Muscle layer of colon (tissue), 2 donors: ENCODE results near the gene DSEL.

ENCODE experiments used
- H3K27ac ChIP-seq: one replicate; pipeline ENCODE4 v1.7.0; 2013; ENCODE audit warnings: low read depth, mild to moderate bottlenecking, low read length, moderate library complexity
- H3K27me3 ChIP-seq, 2 donors: one replicate each; pipeline ENCODE4 v1.7.0; 2013; ENCODE audit warnings: low read length in 2 of 2, mild to moderate bottlenecking in 2 of 2; ENCODE audit not compliant: insufficient read depth in 2 of 2, control insufficient read depth in 1 of 2
- H3K36me3 ChIP-seq: one replicate; pipeline ENCODE4 v1.7.0; 2013; ENCODE audit warnings: mild to moderate bottlenecking, low read length; ENCODE audit not compliant: insufficient read depth
- H3K4me1 ChIP-seq: one replicate; pipeline ENCODE4 v1.7.0; 2013; ENCODE audit warnings: mild to moderate bottlenecking, low read length; ENCODE audit not compliant: insufficient read depth
- H3K4me3 ChIP-seq, 2 donors: one replicate each; pipeline ENCODE4 v1.7.0; 2013; ENCODE audit warnings: low read length in 2 of 2, low read depth in 1 of 2, mild to moderate bottlenecking in 1 of 2, moderate library complexity in 1 of 2
- H3K9ac ChIP-seq: one replicate; pipeline ENCODE4 v1.7.0; 2013; ENCODE audit warnings: low read length
- H3K9me3 ChIP-seq: one replicate; pipeline ENCODE4 v1.7.0; 2013; ENCODE audit warnings: mild to moderate bottlenecking, low read length
- donor health status: abdominal sarcoma.
- donor health status: Adenocarcinoma of cecum.

Gene DSEL

GRCh38 chr18:67516539-67517443, at the start of gene DSEL:
Gene DSEL, minus strand, starts transcription at chr18:67516720. Its CDS starts 2,112 bp downstream, at chr18:67514608.
- H3K4me1 ChIP-seq: peaks cover 32% of the 10 kb centered on the region
- no peaks in the 10 kb centered on the region for H3K36me3 ChIP-seq
- H3K4me3 ChIP-seq: peak within 1 kb of the TSS; percentile 73 to 92
- H3K27me3 ChIP-seq: no peaks in the 10 kb centered on the region
- peak within 1 kb of the TSS; percentile 85 for H3K27ac ChIP-seq
- H3K9ac ChIP-seq: peak within 1 kb of the TSS; percentile 42
- no peaks in the 10 kb centered on the region for H3K9me3 ChIP-seq

- Histone ChIP-seq H3K4me1 (no peaks in the 10 kb centered on the region), H3K9ac (no peak overlapping the region), H3K4me3 (no peak overlapping the region)
Observed at GRCh38 chr18:67553437-67553836, 36.9 kb upstream of the DSEL start.

DNA sequence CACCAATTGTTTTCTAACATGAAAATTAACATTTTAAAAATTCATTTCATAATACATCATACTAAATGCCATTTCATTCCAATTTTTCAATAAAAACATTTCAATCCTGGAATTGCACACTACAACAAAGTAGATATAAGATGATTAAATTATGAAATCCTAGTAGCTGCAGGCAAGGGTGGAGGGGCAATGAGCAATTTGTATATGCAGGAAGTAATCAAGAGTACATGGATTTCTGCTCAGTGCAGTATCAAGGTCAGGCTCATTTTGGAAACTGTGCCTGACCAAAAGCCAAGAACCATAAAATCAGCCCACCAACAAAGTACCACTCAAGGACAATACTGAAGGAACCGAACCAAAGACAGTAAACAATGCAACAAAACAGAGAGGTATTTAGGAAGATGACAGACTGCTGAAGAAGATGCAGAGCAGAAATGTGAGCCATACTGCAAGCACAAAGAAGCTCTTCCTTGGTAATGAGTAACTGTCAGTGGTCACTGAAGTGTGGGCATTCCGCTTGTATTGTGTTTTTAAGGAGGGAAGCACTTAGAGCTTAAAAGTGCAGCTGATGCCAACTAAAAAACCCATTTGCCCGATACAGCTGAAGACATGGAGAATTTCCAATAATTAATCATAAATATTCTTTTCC, 34.5 kb upstream of the DSEL start:
- Histone ChIP-seq H3K4me3 (no peak overlapping the region), H3K27me3 (no peaks in the 10 kb centered on the region), H3K4me1 (no peaks in the 10 kb centered on the region), H3K27ac (no peak overlapping the region), H3K9ac (no peak overlapping the region), H3K9me3 (no peaks in the 10 kb centered on the region), H3K36me3 (no peaks in the 10 kb centered on the region)

More at GRCh38 chr18:67553437-67553836, 36.9 kb upstream of the DSEL start:
- Histone ChIP-seq H3K27ac (no peak overlapping the region), H3K36me3 (no peaks in the 10 kb centered on the region), H3K27me3 (no peaks in the 10 kb centered on the region), H3K9me3 (no peaks in the 10 kb centered on the region)

DNA sequence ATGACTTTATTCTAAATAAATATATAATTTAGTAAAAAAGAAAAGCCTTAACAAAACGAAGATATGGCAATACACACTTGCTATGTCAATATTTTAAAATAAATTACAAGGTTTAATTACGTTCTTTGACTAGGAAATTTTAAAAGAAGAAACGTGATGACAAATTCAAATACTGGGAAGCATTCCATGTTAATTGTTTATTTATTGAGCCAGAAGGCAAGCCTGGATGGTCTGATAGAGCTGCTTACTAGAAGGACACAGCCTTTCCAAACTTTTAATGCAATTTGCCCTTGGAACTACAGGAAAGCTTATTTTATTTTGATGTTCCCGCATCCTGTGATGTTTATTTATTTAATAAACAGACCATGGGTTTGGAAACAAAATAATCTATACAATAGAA, 33.4 kb upstream of the DSEL start:
- Histone ChIP-seq H3K4me3 (no peak overlapping the region), H3K27me3 (no peaks in the 10 kb centered on the region)

DNA sequence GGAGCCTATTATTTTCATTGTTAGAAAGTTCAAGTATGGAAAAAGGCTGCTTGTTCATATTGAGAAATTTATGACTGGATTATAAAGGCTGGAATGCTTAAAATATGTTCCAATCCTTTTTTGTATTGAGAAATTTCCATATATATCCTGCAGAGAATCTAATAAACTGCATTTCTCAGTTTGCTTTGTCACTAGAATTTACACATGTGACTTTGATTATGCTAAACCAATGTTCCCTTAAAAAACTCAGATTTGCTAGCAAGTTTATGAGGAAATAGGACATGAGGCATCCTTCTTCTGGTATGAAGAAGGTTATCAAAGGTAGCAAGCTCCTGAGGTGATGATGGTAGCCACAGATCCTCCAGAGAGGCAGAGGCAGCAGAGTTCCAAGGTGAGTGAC, 29.2 kb upstream of the DSEL start:
- H3K36me3 ChIP-seq: no peaks in the 10 kb centered on the region
- H3K27ac ChIP-seq: no peak overlapping the region
- no peak overlapping the region for H3K4me3 ChIP-seq
- H3K9ac ChIP-seq: no peak overlapping the region
- H3K9me3 ChIP-seq: no peaks in the 10 kb centered on the region
- no peaks in the 10 kb centered on the region for H3K4me1 ChIP-seq
- H3K27me3 ChIP-seq: no peaks in the 10 kb centered on the region

More for the DNA sequence above, 33.4 kb upstream of the DSEL start:
- Histone ChIP-seq H3K9me3 (no peaks in the 10 kb centered on the region), H3K4me1 (no peaks in the 10 kb centered on the region), H3K9ac (no peak overlapping the region), H3K36me3 (no peaks in the 10 kb centered on the region), H3K27ac (no peak overlapping the region)

DNA sequence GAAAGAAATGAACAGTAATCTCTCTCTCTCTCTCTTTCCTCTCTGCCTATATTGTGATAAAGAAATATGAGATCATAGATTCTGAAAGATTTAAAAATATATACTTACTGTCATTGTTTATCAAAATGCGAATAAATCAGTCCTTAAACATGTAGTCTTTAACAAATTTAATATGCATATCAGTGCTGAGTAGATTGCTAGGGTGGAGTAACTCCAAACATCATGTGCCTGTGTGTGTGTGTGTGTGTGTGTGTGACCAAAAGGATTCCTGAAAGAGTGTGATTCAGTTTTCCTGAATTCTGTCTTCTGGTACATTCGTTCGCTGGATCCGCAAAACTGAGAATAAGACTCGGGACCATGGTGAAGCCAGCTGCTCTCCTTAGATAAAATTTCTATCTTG, 24.0 kb upstream of the DSEL start:
- H3K36me3 ChIP-seq: no peaks in the 10 kb centered on the region
- H3K9me3 ChIP-seq: no peaks in the 10 kb centered on the region
- H3K9ac ChIP-seq: no peak overlapping the region
- H3K4me1 ChIP-seq: no peaks in the 10 kb centered on the region
- no peak overlapping the region for H3K27ac ChIP-seq
- no peaks in the 10 kb centered on the region for H3K27me3 ChIP-seq
- no peak overlapping the region for H3K4me3 ChIP-seq

DNA sequence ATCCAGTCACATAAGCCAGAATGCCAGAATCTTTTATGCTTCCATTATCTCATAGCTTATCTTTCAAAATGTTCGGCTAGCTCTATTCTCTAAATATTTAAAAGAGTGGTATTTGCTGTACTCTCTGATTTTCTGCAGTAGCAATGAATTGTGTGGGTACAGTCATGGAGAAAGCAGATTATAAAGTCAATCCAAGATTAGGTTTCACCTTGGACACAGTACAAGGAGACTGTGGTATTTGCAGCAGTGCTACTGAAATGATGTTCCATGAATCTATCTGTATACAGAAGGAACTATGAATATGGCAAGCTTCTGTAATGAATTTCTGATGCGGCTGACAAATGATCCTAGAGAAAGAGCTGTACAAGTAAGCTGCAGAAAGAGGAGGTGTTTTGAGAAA, 15.4 kb upstream of the DSEL start:
- no peaks in the 10 kb centered on the region for H3K27me3 ChIP-seq
- no peak overlapping the region for H3K9ac ChIP-seq
- no peaks in the 10 kb centered on the region for H3K36me3 ChIP-seq
- no peak overlapping the region for H3K27ac ChIP-seq
- no peaks in the 10 kb centered on the region for H3K4me1 ChIP-seq
- H3K4me3 ChIP-seq: no peak overlapping the region
- H3K9me3 ChIP-seq: no peaks in the 10 kb centered on the region

DNA sequence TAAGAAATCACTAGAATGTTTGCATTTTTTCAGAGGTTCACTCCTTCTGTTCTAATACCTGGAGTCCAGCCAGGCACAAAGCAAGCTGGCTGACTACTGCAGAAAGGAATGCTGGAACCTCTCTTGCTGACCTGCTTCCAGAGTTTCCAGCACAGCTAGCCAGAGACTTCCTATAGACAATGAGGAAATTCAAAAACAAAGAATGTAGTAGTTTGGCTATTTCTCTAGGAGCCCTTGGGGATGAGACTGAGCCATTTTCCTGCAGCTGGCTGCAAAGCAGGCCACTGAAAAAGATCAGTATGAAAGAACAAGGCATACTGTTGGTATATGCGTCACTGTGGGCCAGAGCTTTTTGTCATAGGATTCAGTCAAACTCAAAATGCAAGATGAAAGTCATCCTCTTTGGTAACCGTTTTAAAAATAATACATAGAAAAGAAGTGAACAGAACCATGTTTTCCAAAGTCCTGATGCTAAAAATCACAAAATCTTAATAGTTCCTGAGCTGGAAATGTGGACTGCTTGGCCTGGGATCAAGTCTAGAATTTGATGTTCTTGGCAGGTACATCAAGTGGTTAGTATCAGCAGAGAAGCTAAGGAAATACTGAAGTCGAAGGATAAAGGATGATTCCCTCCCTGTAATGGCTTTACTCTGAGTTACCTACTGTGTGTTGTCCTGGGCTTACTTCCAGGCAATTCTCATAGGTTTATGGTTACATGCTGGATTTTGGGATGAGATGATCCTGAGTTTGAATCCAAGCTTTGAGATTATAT, 9.0 kb upstream of the DSEL start:
- no peaks in the 10 kb centered on the region for H3K27me3 ChIP-seq
- H3K4me1 ChIP-seq: peaks cover 26% of the 10 kb centered on the region
- no peak overlapping the region for H3K4me3 ChIP-seq
- H3K9me3 ChIP-seq: no peaks in the 10 kb centered on the region
- peak overlapping the region; percentile 47 for H3K27ac ChIP-seq
- H3K36me3 ChIP-seq: no peaks in the 10 kb centered on the region
- no peak overlapping the region for H3K9ac ChIP-seq

GRCh38 chr18:67520351-67520921, 3.9 kb upstream of the DSEL start:
- Histone ChIP-seq H3K27ac (no peak overlapping the region), H3K27me3 (no peaks in the 10 kb centered on the region), H3K4me1 (peaks cover 36% of the 10 kb centered on the region)

DNA sequence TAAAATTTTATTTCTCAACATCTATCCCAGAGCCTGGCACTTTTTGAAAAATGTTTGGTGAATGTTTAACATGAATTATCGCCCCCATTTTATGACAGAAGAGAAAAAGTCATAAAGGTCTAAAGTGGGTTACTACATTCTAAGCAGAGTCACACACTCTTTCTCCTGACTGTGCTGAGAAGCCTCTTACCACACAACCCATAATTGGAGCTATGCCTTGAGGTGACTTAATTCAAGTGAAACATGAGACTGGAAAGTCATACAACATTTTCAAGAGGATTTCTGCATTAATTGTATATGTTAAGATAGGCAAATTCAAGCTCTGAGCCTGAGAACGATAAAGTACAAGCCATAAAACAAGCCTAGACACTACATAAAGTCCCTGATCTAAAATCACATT, 3.1 kb upstream of the DSEL start:
- no peak overlapping the region for H3K4me3 ChIP-seq
- no peak overlapping the region for H3K9ac ChIP-seq
- no peaks in the 10 kb centered on the region for H3K36me3 ChIP-seq
- H3K27ac ChIP-seq: no peak overlapping the region
- no peaks in the 10 kb centered on the region for H3K9me3 ChIP-seq
- no peaks in the 10 kb centered on the region for H3K27me3 ChIP-seq
- H3K4me1 ChIP-seq: peaks cover 34% of the 10 kb centered on the region

More at GRCh38 chr18:67520351-67520921, 3.9 kb upstream of the DSEL start:
- no peak overlapping the region for H3K9ac ChIP-seq
- H3K36me3 ChIP-seq: no peaks in the 10 kb centered on the region
- no peak overlapping the region for H3K4me3 ChIP-seq
- H3K9me3 ChIP-seq: no peaks in the 10 kb centered on the region

DNA sequence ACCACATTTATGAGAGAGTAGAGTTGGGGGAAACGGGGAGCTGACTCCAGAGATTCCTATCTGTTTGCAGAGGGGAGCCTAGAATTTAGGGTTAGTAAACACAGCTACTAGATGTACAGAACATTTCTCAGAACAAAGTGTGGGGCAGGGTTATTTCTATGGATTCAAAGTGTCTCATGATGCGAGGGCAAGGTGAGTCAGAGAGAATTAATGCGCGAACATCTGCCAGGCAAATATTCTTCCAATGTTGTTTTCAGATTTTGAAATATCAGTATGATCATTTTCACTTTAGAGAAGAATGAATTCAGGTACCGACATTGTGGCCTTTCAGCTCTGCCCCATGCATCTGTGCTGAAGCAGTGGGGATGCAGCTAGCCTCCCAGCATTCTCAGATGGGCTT, 2.0 kb upstream of the DSEL start:
- Histone ChIP-seq H3K9me3 (no peaks in the 10 kb centered on the region), H3K9ac (no peak overlapping the region), H3K27me3 (no peaks in the 10 kb centered on the region), H3K36me3 (no peaks in the 10 kb centered on the region), H3K4me1 (peaks cover 32% of the 10 kb centered on the region), H3K4me3 (no peak overlapping the region), H3K27ac (no peak overlapping the region)
